ENCODE data around the gene RBP5. TPM values are rescaled to one million over a fixed set of nuclear protein-coding genes. Genes with fewer than 3 reads are reported as not detected.
A peak's percentile ranks its signal among the peaks of the same experiment; 100 is the strongest.

Gene RBP5
- total RNA-seq, 2 donors from 2014 or later = 19.3 to 31.2 TPM

DNA sequence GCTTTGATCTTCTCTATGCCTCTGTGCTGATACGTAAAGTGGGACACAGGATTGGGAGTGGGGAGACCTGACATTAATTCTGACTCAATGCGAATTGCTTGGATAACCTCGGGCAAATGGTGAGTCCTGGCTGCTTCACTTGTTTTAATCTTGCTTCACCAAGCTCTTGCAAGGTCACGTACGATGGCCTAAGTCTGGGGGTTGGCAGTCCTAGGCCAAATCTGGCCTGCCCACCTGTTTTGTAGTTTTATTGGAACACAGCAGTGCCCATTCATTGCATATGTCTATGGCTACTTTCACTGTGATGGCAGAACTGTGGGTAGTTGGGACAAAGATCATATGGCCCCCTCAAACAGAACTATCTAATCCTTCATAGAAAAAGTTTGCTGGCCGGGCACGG is 14.9 kb upstream of the RBP5 start:
- no peak overlapping the region for H3K4me3 ChIP-seq (ENCODE audit: low read length)
- Mint-ChIP-seq H3K4me1 (peaks cover 5% of the 10 kb centered on the region), H3K27me3 (ENCODE audit: insufficient read depth) (no peaks in the 10 kb centered on the region), H3K9me3 (no peaks in the 10 kb centered on the region), H3K4me3 (no peak overlapping the region), H3K27ac (no peak overlapping the region), H3K36me3 (ENCODE audit: low read depth) (peaks cover 81% of the 10 kb centered on the region)
- no peak overlapping the region for H3K27ac ChIP-seq (ENCODE audit: low read depth, low read length)
- TF ChIP-seq, protein P1, sequence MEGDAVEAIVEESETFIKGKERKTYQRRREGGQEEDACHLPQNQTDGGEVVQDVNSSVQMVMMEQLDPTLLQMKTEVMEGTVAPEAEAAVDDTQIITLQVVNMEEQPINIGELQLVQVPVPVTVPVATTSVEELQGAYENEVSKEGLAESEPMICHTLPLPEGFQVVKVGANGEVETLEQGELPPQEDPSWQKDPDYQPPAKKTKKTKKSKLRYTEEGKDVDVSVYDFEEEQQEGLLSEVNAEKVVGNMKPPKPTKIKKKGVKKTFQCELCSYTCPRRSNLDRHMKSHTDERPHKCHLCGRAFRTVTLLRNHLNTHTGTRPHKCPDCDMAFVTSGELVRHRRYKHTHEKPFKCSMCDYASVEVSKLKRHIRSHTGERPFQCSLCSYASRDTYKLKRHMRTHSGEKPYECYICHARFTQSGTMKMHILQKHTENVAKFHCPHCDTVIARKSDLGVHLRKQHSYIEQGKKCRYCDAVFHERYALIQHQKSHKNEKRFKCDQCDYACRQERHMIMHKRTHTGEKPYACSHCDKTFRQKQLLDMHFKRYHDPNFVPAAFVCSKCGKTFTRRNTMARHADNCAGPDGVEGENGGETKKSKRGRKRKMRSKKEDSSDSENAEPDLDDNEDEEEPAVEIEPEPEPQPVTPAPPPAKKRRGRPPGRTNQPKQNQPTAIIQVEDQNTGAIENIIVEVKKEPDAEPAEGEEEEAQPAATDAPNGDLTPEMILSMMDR (conservative IDR thresholded peaks at IDR 0.05) = no peak
- WGBS, 2 experiments (ENCODE audit: insufficient coverage in 1 of 2, insufficient read length in 1 of 2) = 90 to 93% methylated on average over 7 of the region's 7 CpGs
- H3K9me3 ChIP-seq (ENCODE audit: control insufficient read depth, low read length) = no peaks in the 10 kb centered on the region
- H3K36me3 ChIP-seq (ENCODE audit: control insufficient read depth, insufficient read depth, low read length) = peaks cover 44% of the 10 kb centered on the region
- no peak overlapping the region for H3K9ac ChIP-seq (ENCODE audit: extremely low read depth, low read length, poor library complexity, severe bottlenecking)
- DNase-seq = no peak
- H3K27me3 ChIP-seq (ENCODE audit: control insufficient read depth, insufficient read depth, low read length, poor library complexity, severe bottlenecking) = no peaks in the 10 kb centered on the region
- H3K4me1 ChIP-seq (ENCODE audit: control insufficient read depth, insufficient read depth, low read length) = no peaks in the 10 kb centered on the region

DNA sequence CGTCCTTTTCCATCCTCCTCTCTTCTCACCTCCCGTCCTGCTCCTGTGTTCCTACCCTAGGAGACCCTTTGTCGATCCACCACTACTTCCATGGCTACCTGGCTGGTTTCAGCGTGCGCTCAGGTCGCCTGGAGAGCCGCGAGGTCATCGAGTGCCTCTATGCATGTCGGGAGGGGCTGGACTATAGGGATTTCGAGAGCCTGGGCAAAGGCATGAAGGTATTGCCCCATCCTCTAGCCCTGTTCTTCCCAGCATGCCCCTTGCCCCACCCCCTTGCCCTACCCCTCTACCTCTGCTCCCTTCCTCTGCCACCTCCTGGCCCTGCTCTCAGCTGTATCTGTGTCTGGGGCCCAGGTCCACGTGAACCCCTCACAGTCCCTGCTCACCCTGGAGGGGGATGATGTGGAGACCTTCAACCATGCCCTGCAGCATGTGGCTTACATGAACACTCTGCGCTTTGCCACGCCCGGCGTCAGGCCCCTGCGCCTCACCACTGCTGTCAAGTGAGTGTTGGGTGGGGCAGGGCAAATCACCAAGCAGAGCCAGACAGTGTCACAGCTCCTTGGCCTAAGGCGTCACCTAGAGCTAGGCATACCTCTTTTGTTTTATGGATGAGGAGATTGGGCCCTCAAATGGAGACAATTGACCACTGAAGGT is 14.2 kb upstream of the RBP5 start:
- no peak overlapping the region for H3K4me3 ChIP-seq (ENCODE audit: low read length)
- H3K27ac ChIP-seq (ENCODE audit: low read depth, low read length) = no peak overlapping the region
- Mint-ChIP-seq H3K9me3 (no peaks in the 10 kb centered on the region), H3K4me1 (peaks cover 5% of the 10 kb centered on the region), H3K27me3 (ENCODE audit: insufficient read depth) (no peaks in the 10 kb centered on the region), H3K36me3 (ENCODE audit: low read depth) (peaks cover 81% of the 10 kb centered on the region), H3K4me3 (no peak overlapping the region), H3K27ac (no peak overlapping the region)
- TF ChIP-seq, protein P1 (conservative IDR thresholded peaks at IDR 0.05) = no peak
- no peaks in the 10 kb centered on the region for H3K27me3 ChIP-seq (ENCODE audit: control insufficient read depth, insufficient read depth, low read length, poor library complexity, severe bottlenecking)
- 93 to 94% methylated on average over 15 to 18 of the region's 18 CpGs for WGBS, 2 experiments (ENCODE audit: insufficient coverage in 1 of 2, insufficient read length in 1 of 2)
- H3K9me3 ChIP-seq (ENCODE audit: control insufficient read depth, low read length) = no peaks in the 10 kb centered on the region
- no peak overlapping the region for H3K9ac ChIP-seq (ENCODE audit: extremely low read depth, low read length, poor library complexity, severe bottlenecking)
- peaks cover 44% of the 10 kb centered on the region for H3K36me3 ChIP-seq (ENCODE audit: control insufficient read depth, insufficient read depth, low read length)
- no peaks in the 10 kb centered on the region for H3K4me1 ChIP-seq (ENCODE audit: control insufficient read depth, insufficient read depth, low read length)
- no peak for DNase-seq

DNA sequence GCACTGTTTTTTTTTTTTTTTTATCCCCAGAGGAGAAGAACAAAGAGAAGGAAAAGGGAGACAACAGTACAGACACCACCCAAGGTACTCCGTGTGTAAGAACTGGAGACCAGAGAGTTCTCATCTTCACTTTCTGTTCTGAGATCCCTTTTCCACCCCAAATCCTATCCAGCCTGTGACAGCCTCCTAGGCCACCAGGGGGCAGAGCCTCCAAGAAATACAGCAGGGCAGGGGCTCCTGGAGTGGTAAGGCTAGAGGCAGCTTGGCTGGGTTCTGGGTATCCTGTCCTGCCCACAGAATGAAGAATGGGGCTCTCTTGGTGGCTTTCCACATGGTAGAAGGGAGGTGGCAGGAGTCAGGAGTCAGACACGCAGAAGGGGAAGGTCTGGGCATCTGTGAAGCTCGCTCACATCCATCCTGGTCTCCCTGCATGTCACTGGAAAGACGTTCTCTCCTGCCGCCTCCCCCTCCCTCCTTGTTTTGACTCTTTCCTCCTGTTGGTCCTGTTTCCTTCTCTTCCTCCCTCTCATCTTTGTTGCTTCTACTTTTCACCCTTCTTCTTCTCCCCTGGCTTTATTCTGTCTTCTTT is 13.5 kb upstream of the RBP5 start:
- TF ChIP-seq, protein P1 (conservative IDR thresholded peaks at IDR 0.05) = peak; percentile 99
- no peaks in the 10 kb centered on the region for H3K27me3 Mint-ChIP-seq (ENCODE audit: insufficient read depth)
- no peaks in the 10 kb centered on the region for H3K9me3 ChIP-seq (ENCODE audit: control insufficient read depth, low read length)
- H3K27me3 ChIP-seq (ENCODE audit: control insufficient read depth, insufficient read depth, low read length, poor library complexity, severe bottlenecking) = no peaks in the 10 kb centered on the region
- no peaks in the 10 kb centered on the region for H3K9me3 Mint-ChIP-seq
- H3K4me1 Mint-ChIP-seq = peaks cover 5% of the 10 kb centered on the region
- no peak overlapping the region for H3K27ac ChIP-seq (ENCODE audit: low read depth, low read length)
- H3K4me1 ChIP-seq (ENCODE audit: control insufficient read depth, insufficient read depth, low read length) = no peaks in the 10 kb centered on the region
- peaks cover 81% of the 10 kb centered on the region for H3K36me3 Mint-ChIP-seq (ENCODE audit: low read depth)
- no peak overlapping the region for H3K9ac ChIP-seq (ENCODE audit: extremely low read depth, low read length, poor library complexity, severe bottlenecking)
- H3K4me3 Mint-ChIP-seq = no peak overlapping the region
- peaks cover 50% of the 10 kb centered on the region for H3K36me3 ChIP-seq (ENCODE audit: control insufficient read depth, insufficient read depth, low read length)
- no peak overlapping the region for H3K27ac Mint-ChIP-seq
- 69 to 80% methylated on average over 4 to 5 of the region's 5 CpGs for WGBS, 2 experiments (ENCODE audit: insufficient coverage in 1 of 2, insufficient read length in 1 of 2)
- DNase-seq = peak; percentile 95
- H3K4me3 ChIP-seq (ENCODE audit: low read length) = no peak overlapping the region
